Gastrocnemius medialis (tissue), 4 donors: ENCODE data around the gene MMP14. TPM values are rescaled to one million over a fixed set of nuclear protein-coding genes. Genes with fewer than 3 reads are reported as not detected.
"Not testable (repeated sequence)": the region's sequence is repeated elsewhere in the genome, so short reads cannot be mapped to it uniquely, and the experiment has no call there.

ENCODE experiments used
- ATAC-seq, 2 donors: fragments of 150-250 bp; one replicate each; pipeline ENCODE4 v1.9.1; 2016
- DNase-seq, 2 donors: peaks; one replicate each; pipeline ENCODE4 v3.0.0-alpha.2; 2019
- H3K27ac ChIP-seq, 4 donors: fragments of 200-600 bp; sonication (generic); 1 replicate in 1 of 4; 2 replicates in 3 of 4; pipeline ENCODE4 v1.5.1; 2016 to 2018; ENCODE audit warnings: mild to moderate bottlenecking in 2 of 4, moderate library complexity in 1 of 4
- H3K27me3 ChIP-seq, 3 donors: fragments of 200-600 bp; sonication (generic) in 2 of 3; 1 replicate in 1 of 3; 2 replicates in 2 of 3; pipeline versions ENCODE4 v1.5.1 to v1.6.0; 2016 to 2019; ENCODE audit warnings: mild to moderate bottlenecking in 1 of 3, moderate library complexity in 1 of 3
- H3K36me3 ChIP-seq, 2 donors: fragments of 200-600 bp; sonication (generic) in 1 of 2; one replicate each; pipeline ENCODE4 v1.5.1; 2017 to 2018
- H3K4me1 ChIP-seq, 2 donors: fragments of 200-600 bp; sonication (generic) in 1 of 2; one replicate each; pipeline ENCODE4 v1.5.1; 2016 to 2017; ENCODE audit warnings: mild to moderate bottlenecking in 2 of 2
- H3K4me3 ChIP-seq, 4 donors: fragments of 200-600 bp; sonication (generic) in 3 of 4; 1 replicate in 1 of 4; 2 replicates in 3 of 4; pipeline ENCODE4 v1.5.1; 2016 to 2019; ENCODE audit warnings: mild to moderate bottlenecking in 2 of 4
- H3K9me3 ChIP-seq, 3 donors: fragments of 200-600 bp; sonication (generic) in 2 of 3; 1 replicate in 1 of 3; 2 replicates in 2 of 3; pipeline ENCODE4 v1.5.1; 2016 to 2019
- CTCF ChIP-seq, 5 experiments: fragments of 450-650 bp in 3 of 5; fragments of 200-600 bp in 2 of 5; sonication (generic) in 2 of 5; IDR thresholded peaks in 4 of 5; conservative IDR thresholded peaks in 1 of 5; 1 replicate in 4 of 5; 2 replicates in 1 of 5; pipeline ENCODE4 v1.5.1; 2016 to 2019; ENCODE audit warnings: antibody characterized with exemption in 5 of 5, mild to moderate bottlenecking in 3 of 5, moderate library complexity in 3 of 5
- POLR2A ChIP-seq, 2 donors: fragments of 450-650 bp; IDR thresholded peaks; one replicate each; pipeline ENCODE4 v1.6.1; 2017; ENCODE audit warnings: antibody characterized with exemption in 2 of 2, mild to moderate bottlenecking in 2 of 2, moderate library complexity in 2 of 2
- in situ Hi-C, 4 donors: fragments of 200-750 bp; cut with MboI; loops; one replicate each; pipeline versions ENCODE4 v1.15.0 to v1.8.0; 2017; ENCODE audit warnings: low sequenced_read_pairs in 4 of 4
- intact Hi-C: fragments of 100-400 bp; cut with DNase I; formaldehyde crosslinking; loops from one replicate; pipeline ENCODE4 v1.15.1; 2023; ENCODE audit warnings: low total_unique reads
- total RNA-seq, 4 donors: library from RNA; depleted of rRNA; stranded (reverse); fragments of >200 nt; gene quantifications; one replicate each; pipeline versions ENCODE4 v1.1.0 to v1.2.3, GENCODE V29; 2016

MMP14 gene
- total RNA-seq, 4 donors from 2014 or later, result 14.9 to 29.7 (median 20.8) TPM

GRCh38 chr14:22852940-22853767 lies 16.8 kb downstream of the MMP14 start:
- DNase-seq, result peak; percentile 52 to 80
- no peaks in the 10 kb centered on the region for H3K27me3 ChIP-seq
- peak overlapping the region in 1 of 4 donors; percentile 32 for H3K27ac ChIP-seq
- H3K4me1 ChIP-seq, result peaks cover 40% of the 10 kb centered on the region in 2 donors
- peak; percentile 60 to 66 for ATAC-seq
- TF ChIP-seq CTCF (IDR thresholded peaks at IDR 0.05 in 4 of 5, conservative IDR thresholded peaks at IDR 0.05 in 1 of 5), result peak; percentile 90 to 98 (median 94)
- no peak for TF ChIP-seq POLR2A (IDR thresholded peaks at IDR 0.05)
- in situ Hi-C loops, result loop anchor here (10.0 to 25.0 kb wide), 3 partner anchors 288 to 466 kb away; no protein-coding TSS in a partner anchor
- intact Hi-C loops, result loop anchor here (1.0 to 5.0 kb wide), 4 partner anchors 18 to 296 kb away; partner anchors contain the start of gene LRP10
- no peaks in the 10 kb centered on the region for H3K36me3 ChIP-seq
- H3K4me3 ChIP-seq, result peak overlapping the region; percentile 43 to 56 (median 50)
- H3K9me3 ChIP-seq, result no peaks in the 10 kb centered on the region

GRCh38 chr14:22854296-22854695 lies 17.9 kb downstream of the MMP14 start:
- H3K36me3 ChIP-seq, ATAC-seq, H3K9me3 ChIP-seq, H3K27me3 ChIP-seq, H3K27ac ChIP-seq, DNase-seq, H3K4me3 ChIP-seq: not testable (repeated sequence)
- H3K4me1 ChIP-seq, result peaks cover 29% of the 10 kb centered on the region in 2 donors
- intact Hi-C loops (loop anchor here (5.0 kb wide), 1 partner anchor 202 kb away; no protein-coding TSS in a partner anchor), in situ Hi-C loops (loop anchor here (10.0 to 25.0 kb wide), 3 partner anchors 289 to 467 kb away; no protein-coding TSS in a partner anchor)

GRCh38 chr14:22854963-22855724 lies 18.8 kb downstream of the MMP14 start:
- TF ChIP-seq POLR2A (IDR thresholded peaks at IDR 0.05) (no peak), CTCF (IDR thresholded peaks at IDR 0.05 in 4 of 5, conservative IDR thresholded peaks at IDR 0.05 in 1 of 5) (no peak)
- in situ Hi-C loops (loop anchor here (5.0 to 25.0 kb wide), 4 partner anchors 33 to 468 kb away; no protein-coding TSS in a partner anchor), intact Hi-C loops (loop anchor here (5.0 kb wide), 1 partner anchor 203 kb away; no protein-coding TSS in a partner anchor)
- Histone ChIP-seq H3K4me3 (no peak overlapping the region), H3K9me3 (no peaks in the 10 kb centered on the region), H3K36me3 (no peaks in the 10 kb centered on the region), H3K27me3 (no peaks in the 10 kb centered on the region), H3K27ac (no peak overlapping the region), H3K4me1 (peaks cover 20 to 21% of the 10 kb centered on the region in 2 donors)
- ATAC-seq (no peak), DNase-seq (no peak)

- no peak overlapping the region for H3K27ac ChIP-seq
- H3K9me3 ChIP-seq, result no peaks in the 10 kb centered on the region
- ATAC-seq (no peak), DNase-seq (no peak)
- intact Hi-C loops, result no loop called here
- no peak overlapping the region for H3K4me3 ChIP-seq
- no peaks in the 10 kb centered on the region for H3K36me3 ChIP-seq
- peaks cover 8% of the 10 kb centered on the region in 2 donors for H3K4me1 ChIP-seq
- in situ Hi-C loops, result loop anchor here (5.0 to 25.0 kb wide), 4 partner anchors 34 to 469 kb away; no protein-coding TSS in a partner anchor
- no peaks in the 10 kb centered on the region for H3K27me3 ChIP-seq
- TF ChIP-seq CTCF (IDR thresholded peaks at IDR 0.05 in 4 of 5, conservative IDR thresholded peaks at IDR 0.05 in 1 of 5) (no peak), POLR2A (IDR thresholded peaks at IDR 0.05) (no peak)
Observed at GRCh38 chr14:22856428-22856827, 20.0 kb downstream of the MMP14 start.

- H3K27me3 ChIP-seq, intact Hi-C loops, H3K27ac ChIP-seq, H3K4me3 ChIP-seq, ATAC-seq, DNase-seq, H3K4me1 ChIP-seq, H3K9me3 ChIP-seq, H3K36me3 ChIP-seq: not testable (repeated sequence)
- in situ Hi-C loops, result loop anchor here in 3 of 4 donors (25.0 kb wide), 2 partner anchors 298 to 473 kb away; no protein-coding TSS in a partner anchor
Observed at GRCh38 chr14:22860377-22860776, 24.0 kb downstream of the MMP14 start.
